Lower lobe of right lung (tissue), 2 donors: ENCODE measurements around the gene RPL15. TPM values are rescaled to one million over a fixed set of nuclear protein-coding genes. Genes with fewer than 3 reads are reported as not detected.
"Not testable (repeated sequence)": the region's sequence is repeated elsewhere in the genome, so short reads cannot be mapped to it uniquely, and the experiment has no call there.

Source experiments
- ATAC-seq, 2 donors: fragments of 200-7000 bp; cut with Tn5 transposase; one replicate each; pipeline ENCODE4 v1.9.1; 2020 to 2022; ENCODE audit warnings: mild to moderate bottlenecking in 2 of 2, moderate library complexity in 2 of 2
- DNase-seq: peaks from one replicate; pipeline ENCODE4 v3.0.0-alpha.2; 2020
- H3K27ac ChIP-seq: fragments of 200-600 bp; one replicate; pipeline ENCODE4 v1.8.0; 2022
- H3K27me3 ChIP-seq: fragments of 200-600 bp; one replicate; pipeline ENCODE4 v1.8.0; 2022; ENCODE audit warnings: low read depth
- H3K36me3 ChIP-seq: fragments of 200-600 bp; one replicate; pipeline ENCODE4 v1.8.0; 2022; ENCODE audit warnings: mild to moderate bottlenecking
- H3K4me1 ChIP-seq: fragments of 200-600 bp; one replicate; pipeline ENCODE4 v1.8.0; 2022
- H3K4me3 ChIP-seq: fragments of 200-600 bp; one replicate; pipeline ENCODE4 v1.8.0; 2022; ENCODE audit warnings: mild to moderate bottlenecking
- H3K9me3 ChIP-seq: fragments of 200-600 bp; one replicate; pipeline ENCODE4 v1.8.0; 2022
- intact Hi-C: fragments of 100-400 bp; cut with DNase I; formaldehyde crosslinking; loops from one replicate; pipeline ENCODE4 v1.11.0; 2022
- total RNA-seq: library from RNA; stranded (reverse); fragmentation: NEBNext Ultra II Directional; extraction: Animal tissue kit (Norgen Biotek cat#: 25700); gene quantifications from one replicate; pipeline ENCODE4 v1.2.1, GENCODE V29; 2021
- TF ChIP-seq, protein P1 (sequence below): fragments of 200-600 bp; IDR thresholded peaks from one replicate; pipeline ENCODE4 v1.8.0; 2022; ENCODE audit warnings: antibody characterized with exemption, mild to moderate bottlenecking
- donor health status: DM: no; HTN: yes; CAD: no; lungs with severe emphysema.

The RPL15 gene
- total RNA-seq, 1 donor from 2014 or later: 1,413 TPM

DNA sequence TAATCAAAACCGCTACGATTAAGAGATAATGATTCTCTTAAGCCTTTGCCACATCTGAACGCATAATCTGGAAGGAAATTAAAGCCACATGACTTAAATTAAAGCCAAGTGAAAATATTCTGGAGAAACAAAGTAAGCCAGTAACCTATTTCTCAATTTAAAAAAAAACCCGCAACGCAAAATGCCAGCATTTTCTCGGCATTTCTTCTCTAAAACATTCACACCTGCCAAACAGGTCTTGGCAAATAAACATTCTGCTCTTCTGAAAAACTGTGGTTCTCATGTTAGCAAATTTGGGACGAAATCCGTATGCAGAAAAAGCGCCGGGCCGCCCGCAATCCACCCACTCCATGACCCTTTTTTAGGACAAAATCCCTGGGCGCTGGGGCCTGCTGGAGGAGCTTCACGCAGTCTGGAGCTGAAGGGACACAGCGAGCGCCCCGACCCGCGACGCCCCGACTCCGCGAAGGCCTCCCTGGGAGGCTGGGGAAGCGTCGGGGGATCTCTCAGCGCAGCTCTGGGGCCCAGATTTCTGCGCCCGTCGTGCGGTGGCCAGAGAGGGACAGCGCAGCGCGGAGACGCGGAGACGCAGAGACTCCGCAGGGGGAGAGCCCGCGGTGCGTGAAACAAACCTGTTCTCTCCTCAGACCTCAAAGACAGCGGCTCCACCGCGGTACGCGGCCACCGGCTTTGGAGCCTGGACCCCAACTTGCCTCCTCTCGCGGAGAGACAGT, 613 bp upstream of the RPL15 start:
- Histone ChIP-seq H3K36me3 (peaks cover 33% of the 10 kb centered on the region), H3K4me3 (peak overlapping the region; percentile 94), H3K4me1 (peaks cover 44% of the 10 kb centered on the region), H3K27me3 (no peaks in the 10 kb centered on the region), H3K27ac (peak overlapping the region; percentile 92), H3K9me3 (no peaks in the 10 kb centered on the region)
- peak; percentile 69 to 77 for ATAC-seq
- no peak for DNase-seq
- intact Hi-C loops: no loop called here
- TF ChIP-seq, protein P1, sequence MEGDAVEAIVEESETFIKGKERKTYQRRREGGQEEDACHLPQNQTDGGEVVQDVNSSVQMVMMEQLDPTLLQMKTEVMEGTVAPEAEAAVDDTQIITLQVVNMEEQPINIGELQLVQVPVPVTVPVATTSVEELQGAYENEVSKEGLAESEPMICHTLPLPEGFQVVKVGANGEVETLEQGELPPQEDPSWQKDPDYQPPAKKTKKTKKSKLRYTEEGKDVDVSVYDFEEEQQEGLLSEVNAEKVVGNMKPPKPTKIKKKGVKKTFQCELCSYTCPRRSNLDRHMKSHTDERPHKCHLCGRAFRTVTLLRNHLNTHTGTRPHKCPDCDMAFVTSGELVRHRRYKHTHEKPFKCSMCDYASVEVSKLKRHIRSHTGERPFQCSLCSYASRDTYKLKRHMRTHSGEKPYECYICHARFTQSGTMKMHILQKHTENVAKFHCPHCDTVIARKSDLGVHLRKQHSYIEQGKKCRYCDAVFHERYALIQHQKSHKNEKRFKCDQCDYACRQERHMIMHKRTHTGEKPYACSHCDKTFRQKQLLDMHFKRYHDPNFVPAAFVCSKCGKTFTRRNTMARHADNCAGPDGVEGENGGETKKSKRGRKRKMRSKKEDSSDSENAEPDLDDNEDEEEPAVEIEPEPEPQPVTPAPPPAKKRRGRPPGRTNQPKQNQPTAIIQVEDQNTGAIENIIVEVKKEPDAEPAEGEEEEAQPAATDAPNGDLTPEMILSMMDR: no peak

DNA sequence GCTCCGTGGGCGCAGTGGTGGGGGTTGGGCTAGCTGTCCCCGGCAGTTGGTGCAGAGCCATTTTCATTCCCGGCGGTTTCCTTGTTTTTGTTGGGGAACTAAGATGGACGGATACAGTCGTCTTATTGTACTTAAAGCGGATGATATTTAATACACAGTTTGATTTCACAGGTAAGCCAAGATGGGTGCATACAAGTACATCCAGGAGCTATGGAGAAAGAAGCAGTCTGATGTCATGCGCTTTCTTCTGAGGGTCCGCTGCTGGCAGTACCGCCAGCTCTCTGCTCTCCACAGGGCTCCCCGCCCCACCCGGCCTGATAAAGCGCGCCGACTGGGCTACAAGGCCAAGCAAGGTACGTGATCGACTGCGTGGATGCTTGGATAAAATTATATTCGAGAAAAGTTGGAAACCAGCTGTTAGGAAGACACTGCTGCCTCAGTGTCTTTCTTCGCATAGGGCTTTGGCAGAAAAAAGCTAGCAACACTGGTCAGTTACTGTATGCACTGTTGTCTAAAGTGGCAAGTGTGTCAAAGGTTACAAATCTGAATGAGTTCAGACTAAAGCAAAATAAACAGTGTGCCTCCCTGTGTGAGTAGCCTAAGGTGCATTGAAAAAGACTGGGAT, 859 bp downstream of the RPL15 start:
- peak overlapping the region; percentile 94 for H3K4me3 ChIP-seq
- peaks cover 47% of the 10 kb centered on the region for H3K36me3 ChIP-seq
- H3K4me1 ChIP-seq: peaks cover 44% of the 10 kb centered on the region
- H3K27ac ChIP-seq: peak overlapping the region; percentile 92
- H3K9me3 ChIP-seq, H3K27me3 ChIP-seq, DNase-seq, intact Hi-C loops: not testable (repeated sequence)
- ATAC-seq: peak in 1 of 2 donors; percentile 79

DNA sequence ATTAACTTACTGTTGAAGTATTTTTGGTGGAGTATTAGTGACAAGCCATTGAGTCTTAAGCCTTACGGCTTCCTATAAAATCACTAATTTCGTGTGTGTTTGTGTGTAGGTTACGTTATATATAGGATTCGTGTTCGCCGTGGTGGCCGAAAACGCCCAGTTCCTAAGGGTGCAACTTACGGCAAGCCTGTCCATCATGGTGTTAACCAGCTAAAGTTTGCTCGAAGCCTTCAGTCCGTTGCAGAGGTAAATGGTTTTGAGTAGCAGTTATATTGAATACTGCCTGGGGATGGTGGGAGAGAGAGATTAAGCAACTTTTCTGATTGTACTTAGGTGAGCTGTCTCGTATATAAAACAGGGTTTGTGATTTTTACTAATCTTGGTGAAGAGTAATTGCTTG, 1.4 kb downstream of the RPL15 start:
- intact Hi-C loops, H3K27me3 ChIP-seq, H3K9me3 ChIP-seq, ATAC-seq, DNase-seq: not testable (repeated sequence)
- peaks cover 44% of the 10 kb centered on the region for H3K4me1 ChIP-seq
- H3K27ac ChIP-seq: peak overlapping the region; percentile 92
- H3K36me3 ChIP-seq: peaks cover 47% of the 10 kb centered on the region
- peak overlapping the region; percentile 94 for H3K4me3 ChIP-seq

DNA sequence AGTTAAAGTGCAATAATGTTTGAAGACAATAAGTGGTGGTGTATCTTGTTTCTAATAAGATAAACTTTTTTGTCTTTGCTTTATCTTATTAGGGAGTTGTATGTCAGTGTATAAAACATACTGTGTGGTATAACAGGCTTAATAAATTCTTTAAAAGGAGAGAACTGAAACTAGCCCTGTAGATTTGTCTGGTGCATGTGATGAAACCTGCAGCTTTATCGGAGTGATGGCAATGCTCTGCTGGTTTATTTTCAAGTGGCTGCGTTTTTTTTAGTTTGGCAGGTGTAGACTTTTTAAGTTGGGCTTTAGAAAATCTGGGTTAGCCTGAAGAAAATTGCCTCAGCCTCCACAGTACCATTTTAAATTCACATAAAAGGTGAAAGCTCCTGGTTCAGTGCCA, 2.7 kb downstream of the RPL15 start:
- Histone ChIP-seq H3K4me1 (peaks cover 44% of the 10 kb centered on the region), H3K27me3 (no peaks in the 10 kb centered on the region), H3K9me3 (no peaks in the 10 kb centered on the region), H3K27ac (no peak overlapping the region), H3K4me3 (no peak overlapping the region), H3K36me3 (peaks cover 47% of the 10 kb centered on the region)
- intact Hi-C loops: no loop called here
- no peak for ATAC-seq
- TF ChIP-seq, protein P1: no peak
- DNase-seq: no peak

DNA sequence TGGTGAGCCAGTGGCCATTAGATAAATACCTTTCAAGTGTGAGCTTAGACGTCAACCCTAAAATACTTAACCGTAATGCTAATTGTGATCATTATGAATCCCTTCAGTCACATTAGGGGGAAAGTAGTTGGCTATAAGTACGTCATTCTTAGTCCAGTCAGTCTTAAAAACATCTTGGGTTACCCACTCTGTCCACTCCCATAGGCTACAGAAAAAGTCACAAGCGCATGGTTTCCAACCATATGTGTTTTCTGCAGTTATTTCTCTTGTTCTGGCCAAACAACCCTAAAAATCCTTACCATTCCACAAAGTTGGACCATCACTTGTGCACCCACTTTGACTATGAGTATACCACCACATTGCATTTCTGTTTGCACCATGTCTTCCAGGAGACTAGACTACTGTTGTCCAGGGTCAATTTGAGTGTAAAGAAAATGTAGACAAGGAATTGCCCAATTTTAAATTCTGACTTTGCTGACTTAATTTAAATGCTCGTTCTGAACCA, 3.3 kb downstream of the RPL15 start:
- Histone ChIP-seq H3K27me3 (no peaks in the 10 kb centered on the region), H3K4me3 (no peak overlapping the region), H3K9me3 (no peaks in the 10 kb centered on the region), H3K36me3 (peaks cover 47% of the 10 kb centered on the region), H3K4me1 (peaks cover 39% of the 10 kb centered on the region), H3K27ac (no peak overlapping the region)
- TF ChIP-seq, protein P1: no peak
- intact Hi-C loops: no loop called here
- ATAC-seq: no peak
- DNase-seq: no peak

DNA sequence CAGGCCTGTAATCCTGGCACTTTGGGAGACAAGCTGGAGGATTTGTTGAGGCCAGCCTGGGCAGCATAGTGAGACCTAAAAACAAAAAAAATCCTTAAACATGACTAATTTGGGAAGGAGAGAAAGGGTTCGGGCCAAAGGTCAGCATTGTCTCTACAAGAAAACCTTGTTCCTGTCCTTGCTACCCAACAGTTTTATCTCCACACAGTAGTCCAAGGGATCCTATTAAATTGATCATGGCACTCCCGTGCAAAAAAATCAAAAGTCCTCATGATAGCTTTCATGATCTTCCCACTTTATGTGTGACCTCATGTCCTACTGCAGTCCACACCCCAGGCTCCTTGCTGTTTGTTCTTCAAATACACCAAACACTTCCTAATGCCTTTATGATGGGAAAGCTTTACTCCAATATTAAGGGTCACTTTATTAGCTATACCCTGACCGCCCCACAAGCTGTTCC, 4.2 kb downstream of the RPL15 start:
- Histone ChIP-seq H3K27ac (no peak overlapping the region), H3K27me3 (no peaks in the 10 kb centered on the region), H3K4me1 (peaks cover 30% of the 10 kb centered on the region), H3K4me3 (no peak overlapping the region), H3K36me3 (peaks cover 47% of the 10 kb centered on the region), H3K9me3 (no peaks in the 10 kb centered on the region)
- ATAC-seq (no peak), DNase-seq (no peak)
- intact Hi-C loops: no loop called here
- TF ChIP-seq, protein P1: no peak
